Measurements from ENCODE around the gene PPARA.
"Not testable (repeated sequence)": the region's sequence is repeated elsewhere in the genome, so short reads cannot be mapped to it uniquely, and the experiment has no call there.

Gene PPARA

DNA sequence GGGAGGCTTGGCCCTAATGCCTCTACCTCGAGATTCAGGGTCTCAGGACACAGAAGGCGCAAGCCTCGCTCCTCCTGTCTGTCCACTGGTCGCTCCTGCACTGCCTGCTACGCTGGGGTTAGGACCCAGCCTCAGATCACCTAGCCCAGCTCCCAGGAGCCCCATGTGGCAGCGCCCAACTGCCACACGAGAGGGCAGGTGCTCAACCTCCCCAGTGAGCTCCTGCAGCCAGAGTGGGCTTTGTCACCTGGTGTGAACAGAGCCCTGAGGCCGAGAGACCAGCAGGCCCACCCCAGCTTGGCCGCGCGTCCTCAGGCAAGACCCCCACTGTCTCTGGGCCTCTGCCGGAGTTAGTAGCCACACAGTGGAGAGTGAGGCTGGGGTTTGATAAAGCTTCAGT lies 21.7 kb upstream of the PPARA start:
- DNase-seq: no peak

GRCh38 chr22:46129390-46130041 lies 20.8 kb upstream of the PPARA start:
- DNase-seq: no peak

GRCh38 chr22:46131151-46131587 lies 19.2 kb upstream of the PPARA start:
- DNase-seq: no peak

DNA sequence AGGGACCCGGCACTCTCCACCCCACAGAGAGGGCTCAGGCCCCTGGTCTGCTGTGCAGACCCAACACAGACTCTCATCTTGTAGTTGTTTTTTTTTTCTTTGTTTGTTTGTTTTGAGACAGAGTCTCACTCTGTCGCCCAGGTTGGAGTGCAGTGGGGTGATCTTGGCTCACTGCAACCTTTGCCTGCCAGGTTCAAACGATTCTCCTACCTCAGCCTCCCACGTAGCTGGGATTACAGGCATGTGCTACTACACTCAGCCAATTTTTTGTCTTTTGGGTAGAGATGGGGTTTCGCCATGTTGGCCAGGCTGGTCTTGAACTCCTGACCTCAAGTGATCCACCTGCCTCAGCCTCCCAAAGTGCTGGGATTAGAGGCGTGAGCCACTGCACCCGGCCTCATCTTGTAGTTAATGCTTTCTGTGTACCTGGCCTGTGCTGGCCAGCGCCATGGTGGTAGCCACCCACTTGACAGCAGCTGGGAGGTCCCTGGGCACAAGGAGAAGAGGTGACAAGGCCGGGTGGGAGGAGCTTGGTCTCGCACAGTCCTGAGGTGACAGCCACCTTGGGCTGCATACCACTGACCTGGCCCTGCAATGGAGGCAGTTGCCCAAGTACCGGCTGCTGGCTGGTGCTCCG lies 18.0 kb upstream of the PPARA start:
- DNase-seq: not testable (repeated sequence)

GRCh38 chr22:46132830-46133587 lies 17.3 kb upstream of the PPARA start:
- DNase-seq: no peak

GRCh38 chr22:46133588-46133855 lies 16.8 kb upstream of the PPARA start:
- no peak for DNase-seq

- DNase-seq: no peak
Observed at GRCh38 chr22:46134111-46134705, 16.1 kb upstream of the PPARA start.

- DNase-seq: no peak
Observed at GRCh38 chr22:46135611-46136485, 14.5 kb upstream of the PPARA start.

GRCh38 chr22:46136486-46137217 lies 13.7 kb upstream of the PPARA start:
- DNase-seq: no peak

DNA sequence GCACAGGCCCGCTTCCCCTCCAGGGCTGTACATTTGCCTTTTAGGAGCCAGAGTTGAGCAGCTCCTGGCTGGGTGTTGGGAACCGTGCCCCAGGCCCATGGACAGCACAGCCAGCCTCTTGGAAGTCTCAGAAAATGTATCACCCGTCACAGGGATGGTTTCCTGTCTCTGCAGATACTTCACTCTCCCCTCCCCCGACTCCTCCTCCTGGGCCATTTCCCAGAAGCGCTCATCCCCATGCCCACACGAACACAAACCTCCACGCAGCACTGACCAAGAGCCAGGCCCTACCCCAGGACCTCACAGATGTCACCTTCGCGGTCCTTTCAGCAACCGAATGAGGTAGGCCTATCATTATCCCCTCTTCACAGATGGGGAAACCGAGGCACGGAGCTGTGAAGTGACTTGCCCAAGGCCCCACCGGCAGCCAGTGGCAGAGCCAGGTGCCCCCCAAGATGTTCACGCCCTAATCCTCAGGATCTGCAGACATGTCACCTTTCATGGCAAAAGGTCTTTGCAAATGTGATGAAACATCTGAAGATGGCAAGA lies 13.0 kb upstream of the PPARA start:
- DNase-seq: no peak

DNA sequence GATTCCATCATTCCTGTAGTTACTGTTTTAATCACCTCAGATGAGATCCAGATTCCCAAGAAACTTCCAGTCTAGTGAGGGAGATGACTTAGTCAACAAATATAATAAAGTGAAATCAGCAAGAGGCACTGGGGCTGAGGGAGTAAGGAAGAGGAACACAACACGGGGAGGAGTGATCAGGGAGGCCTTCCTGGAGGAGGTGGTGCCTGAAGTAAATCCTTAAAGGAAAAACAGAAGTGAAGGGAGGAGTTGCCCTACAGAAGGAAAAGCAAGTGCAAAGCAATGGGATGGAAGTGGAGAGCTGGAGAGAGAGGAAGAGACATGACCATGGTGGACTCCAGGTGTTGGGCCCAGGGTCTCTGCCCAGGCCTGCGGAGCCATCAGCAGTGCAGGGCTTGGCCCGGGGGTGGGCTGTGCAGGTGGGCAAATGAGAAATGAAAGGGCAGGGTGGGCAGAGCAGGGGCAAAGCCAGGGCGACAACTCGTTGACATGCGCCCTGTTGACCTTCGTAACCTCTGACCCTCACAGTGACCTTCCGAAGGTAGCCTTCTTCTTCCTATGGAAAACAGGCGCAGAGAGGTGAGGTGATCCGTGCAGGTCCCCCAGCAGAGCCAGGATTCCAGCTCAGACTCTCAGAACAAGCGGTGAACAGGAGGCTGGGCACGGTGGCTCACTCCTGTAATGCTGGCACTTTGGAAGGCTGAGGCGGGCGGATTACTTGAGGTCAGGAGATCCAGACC lies 12.1 kb upstream of the PPARA start:
- DNase-seq: no peak

DNA sequence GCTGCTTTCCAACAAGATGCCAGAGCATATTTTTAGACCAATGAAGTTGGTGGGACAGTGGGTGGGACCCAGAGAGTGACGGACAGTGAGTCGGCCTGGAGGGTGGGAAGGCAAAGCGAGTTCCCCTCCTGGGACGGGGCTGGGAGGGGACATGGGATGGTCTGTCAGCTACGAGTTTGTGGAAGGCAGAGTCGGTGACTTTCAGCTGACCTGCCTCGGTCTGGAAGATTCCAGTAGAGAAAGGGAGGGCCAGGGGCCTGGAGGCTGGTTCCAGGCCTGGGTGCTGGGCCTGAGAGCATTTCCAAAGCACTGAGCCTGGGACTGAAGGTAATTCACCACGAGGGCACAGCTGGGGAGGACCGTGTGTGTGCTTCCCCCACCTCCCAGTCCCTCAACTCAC lies 10.9 kb upstream of the PPARA start:
- DNase-seq: not testable (repeated sequence)

DNA sequence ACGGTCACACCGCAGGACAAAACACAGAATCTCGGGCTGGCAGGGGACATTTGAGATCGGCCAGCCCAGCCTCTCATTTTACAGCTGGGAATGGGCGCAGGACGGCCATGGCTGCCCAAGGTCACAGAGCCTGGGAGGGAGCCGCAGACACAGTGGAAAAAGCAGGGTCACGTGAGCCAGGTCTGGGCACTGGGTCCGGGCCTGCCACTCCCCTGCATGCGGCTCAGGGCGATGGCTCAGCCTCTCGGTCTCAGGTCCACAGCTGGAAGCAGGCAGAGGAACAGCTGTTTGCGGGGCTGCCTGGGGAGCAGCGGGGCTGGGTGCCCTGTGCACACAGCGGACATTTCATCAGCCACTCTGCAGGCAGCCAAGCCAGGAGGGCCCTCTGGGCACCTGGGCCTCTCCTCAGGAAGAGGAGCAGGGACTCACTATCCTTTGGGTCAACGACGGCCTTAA lies 10.4 kb upstream of the PPARA start:
- DNase-seq: no peak

DNA sequence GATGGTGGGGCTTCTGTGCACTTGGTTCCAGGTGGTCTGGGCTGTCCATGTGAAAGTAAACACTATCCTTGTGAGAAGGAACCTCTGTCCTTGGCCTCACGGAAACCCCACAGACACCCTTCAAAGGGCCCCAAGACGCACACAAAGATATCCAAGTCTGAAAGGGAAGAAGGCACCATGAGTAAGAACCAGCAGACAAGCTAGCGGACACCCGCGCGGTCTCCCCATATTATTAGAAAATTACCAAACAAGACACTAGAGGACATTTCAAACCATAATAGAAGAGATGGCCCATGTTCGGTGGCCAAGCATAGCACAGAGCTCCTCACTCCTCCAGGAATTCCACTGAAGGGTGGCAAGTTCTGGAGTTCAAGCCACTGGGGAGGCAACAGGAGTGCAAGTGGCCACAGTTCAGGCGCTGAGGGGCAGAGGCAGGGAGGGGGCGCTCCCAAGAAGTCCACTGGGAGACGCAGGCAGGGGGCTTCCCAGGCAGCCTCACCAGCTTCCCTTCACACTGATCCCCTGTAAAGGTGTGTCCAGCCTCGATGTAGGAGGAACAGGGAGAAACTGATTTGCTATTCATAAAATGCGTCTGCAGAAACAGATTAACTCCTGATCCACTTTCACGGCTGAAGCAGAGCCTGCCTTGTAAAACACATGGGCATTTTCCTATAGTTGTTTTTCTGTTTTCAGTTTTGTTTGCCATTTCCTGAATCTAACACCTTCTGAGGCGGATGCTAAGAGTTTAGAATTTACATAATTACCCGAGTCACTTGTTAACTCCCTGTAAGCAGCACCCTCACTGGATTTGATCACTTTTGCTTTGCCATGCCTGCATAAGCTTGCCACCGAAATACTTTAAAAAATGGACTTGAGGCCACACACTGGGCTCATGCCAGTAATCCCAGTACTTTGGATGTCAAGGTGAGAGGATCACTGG lies 9.1 kb upstream of the PPARA start:
- DNase-seq: no peak

GRCh38 chr22:46142548-46143490 lies 7.5 kb upstream of the PPARA start:
- DNase-seq: no peak

- no peak for DNase-seq
Observed at GRCh38 chr22:46143491-46144147, 6.7 kb upstream of the PPARA start.

GRCh38 chr22:46145361-46145851 lies 4.9 kb upstream of the PPARA start:
- no peak for DNase-seq

DNA sequence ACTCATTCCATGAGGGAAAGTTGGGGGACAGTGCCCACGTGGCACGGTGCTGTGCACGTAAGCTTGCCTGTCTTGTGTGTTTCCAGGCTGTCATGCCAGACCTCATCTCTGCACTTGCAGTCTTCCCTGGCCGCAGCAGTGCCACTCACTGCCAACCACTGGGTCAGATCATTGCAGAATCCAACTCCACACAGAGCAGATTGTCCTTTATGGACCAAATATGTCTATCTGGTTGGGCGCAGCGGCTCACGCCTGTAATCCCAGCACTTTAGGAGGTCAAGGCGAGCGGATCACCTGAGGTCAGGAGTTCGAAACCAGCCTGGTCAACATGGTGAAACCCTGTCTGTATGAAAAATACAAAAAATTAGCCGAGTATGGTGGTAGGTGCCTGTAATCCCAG lies 4.4 kb upstream of the PPARA start:
- DNase-seq: no peak

Data from NCI-H187 treated with DMSO at 0.1 percent for 48 hours (cell line).